A549 treated with CORT108297 at 1 μM for 4 hours (cell line): ENCODE measurements around the gene GAMT. TPM values are rescaled to one million over a fixed set of nuclear protein-coding genes. Genes with fewer than 3 reads are reported as not detected.

ENCODE experiments used
- total RNA-seq: library from RNA; stranded (reverse); fragments of 200-300 nt; extraction: Qiagen RNA extraction; gene quantifications from 5 replicates; pipeline ENCODE4 v1.2.3, GENCODE V29; 2022

Gene GAMT
- 23.1 to 45.5 TPM (median 42.6 TPM) in 5 replicates for total RNA-seq

GRCh38 chr19:1401138-1401888 is at the start of gene GAMT:
TSS of gene GAMT (minus strand) at chr19:1401542. CDS start at chr19:1401476, 66 bp downstream.

GRCh38 chr19:1449467-1450442 is 48.4 kb upstream of the GAMT start, which contains the start of gene APC2:
TSS of gene APC2 (plus strand) at chr19:1450121. CDS start at chr19:1453002, 2,881 bp downstream.

GRCh38 chr19:1438035-1438932 is 36.9 kb upstream of the GAMT start, which contains the start of gene RPS15:
TSS of gene RPS15 (plus strand) at chr19:1438396. CDS start at chr19:1438426, 30 bp downstream.

GRCh38 chr19:1407528-1408299 is 6.4 kb upstream of the GAMT start, which contains the start of gene DAZAP1:
TSS of gene DAZAP1 (plus strand) at chr19:1407586. CDS start at chr19:1407774, 188 bp downstream.

GRCh38 chr19:1383312-1384084 is 17.8 kb downstream of the GAMT start, which contains the start of gene NDUFS7:
TSS of gene NDUFS7 (plus strand) at chr19:1383907. CDS start at chr19:1383927, 20 bp downstream.

Other genes with a start within 250 kb of the GAMT start
- 28.1 to 47.8 TPM (median 46.9 TPM) in 5 replicates for gene SBNO2, start 227.3 kb downstream of the GAMT start, total RNA-seq
- gene STK11, start 195.8 kb downstream of the GAMT start, total RNA-seq, result 28.4 to 40.6 TPM (median 39.4 TPM) in 5 replicates
- gene CBARP, start 163.5 kb downstream of the GAMT start, total RNA-seq, result 2.3 to 4.9 TPM (median 4.5 TPM) in 5 replicates
- 80.9 to 184 TPM (median 172 TPM) in 5 replicates for gene ATP5F1D, start 159.8 kb downstream of the GAMT start, total RNA-seq
- gene MIDN, start 153.0 kb downstream of the GAMT start, total RNA-seq, result 38.8 to 50.5 TPM (median 43.1 TPM) in 5 replicates
- 90.2 to 178 TPM (median 95.7 TPM) in 5 replicates for gene CIRBP, start 132.2 kb downstream of the GAMT start, total RNA-seq
- 49.5 to 105 TPM (median 87.7 TPM) in 5 replicates for gene FAM174C, start 126.0 kb downstream of the GAMT start, total RNA-seq
- gene EFNA2, start 115.7 kb downstream of the GAMT start, total RNA-seq, result 1.2 to 2.6 TPM (median 1.6 TPM) in 5 replicates
- 76.1 to 82.1 TPM (median 79.3 TPM) in 5 replicates for gene NDUFS7, start 17.6 kb downstream of the GAMT start, total RNA-seq
- 77.6 to 108 TPM (median 102 TPM) in 5 replicates for gene DAZAP1, start 6.0 kb upstream of the GAMT start, total RNA-seq
- gene RPS15, start 36.9 kb upstream of the GAMT start, total RNA-seq, result 1,595 to 2,147 TPM (median 1,872 TPM) in 5 replicates
- gene APC2, start 48.6 kb upstream of the GAMT start, total RNA-seq, result 1.2 to 2.3 TPM (median 1.6 TPM) in 5 replicates
- 10.8 to 22.9 TPM (median 20.5 TPM) in 5 replicates for gene C19orf25, start 77.7 kb upstream of the GAMT start, total RNA-seq
- 0.47 to 1.1 TPM (median 0.82 TPM) in 5 replicates for gene PCSK4, start 88.8 kb upstream of the GAMT start, total RNA-seq
- 3.8 to 5.7 TPM (median 5.2 TPM) in 5 replicates for gene REEP6, start 89.6 kb upstream of the GAMT start, total RNA-seq
- 2.7 to 4.4 TPM (median 3.3 TPM) in 5 replicates for gene ADAMTSL5, start 111.5 kb upstream of the GAMT start, total RNA-seq
- gene PLK5, start 122.5 kb upstream of the GAMT start, total RNA-seq, result 0.05 TPM in 1 of 5 replicates, not detected in the others
- 5.7 to 13.5 TPM (median 10.8 TPM) in 5 replicates for gene MEX3D, start 166.8 kb upstream of the GAMT start, total RNA-seq
- 31.9 to 56.6 TPM (median 51.5 TPM) in 5 replicates for gene MBD3, start 191.3 kb upstream of the GAMT start, total RNA-seq
- 92.0 to 201 TPM (median 166 TPM) in 5 replicates for gene UQCR11, start 203.9 kb upstream of the GAMT start, total RNA-seq